Ishikawa (cell line): Measurements from ENCODE around the gene HGD.

Source experiments
- CEBPB ChIP-seq: IDR thresholded peaks from 2 replicates; pipeline ENCODE4 v1.6.1; 2012
- CREB1 ChIP-seq: IDR thresholded peaks from 2 replicates; pipeline ENCODE4 v1.6.1; 2012; ENCODE audit warnings: low read depth
- EGR1 ChIP-seq: IDR thresholded peaks from 2 replicates; pipeline ENCODE4 v1.6.1; 2012
- EP300 ChIP-seq: IDR thresholded peaks from 2 replicates; pipeline ENCODE4 v1.6.1; 2012; ENCODE audit warnings: borderline replicate concordance
- RAD21 ChIP-seq: IDR thresholded peaks from 2 replicates; pipeline ENCODE4 v1.6.1; 2012; ENCODE audit warnings: low read depth
- TAF1 ChIP-seq: IDR thresholded peaks from 2 replicates; pipeline ENCODE4 v1.6.1; 2012; ENCODE audit warnings: low read depth, mild to moderate bottlenecking
- TCF12 ChIP-seq: IDR thresholded peaks from 2 replicates; pipeline ENCODE4 v1.6.1; 2012; ENCODE audit warnings: low read depth
- YY1 ChIP-seq: IDR thresholded peaks from 2 replicates; pipeline ENCODE4 v1.6.1; 2012; ENCODE audit warnings: low read depth
- TF ChIP-seq, protein P1 (sequence below): IDR thresholded peaks from 2 replicates; pipeline ENCODE4 v1.6.1; 2012; ENCODE audit warnings: low read depth, mild to moderate bottlenecking
- TF ChIP-seq, protein P2 (sequence below): IDR thresholded peaks from 2 replicates; pipeline ENCODE4 v1.6.1; 2012
- TF ChIP-seq, protein P3 (sequence below): IDR thresholded peaks from 2 replicates; pipeline ENCODE4 v1.6.1; 2012

DNA sequence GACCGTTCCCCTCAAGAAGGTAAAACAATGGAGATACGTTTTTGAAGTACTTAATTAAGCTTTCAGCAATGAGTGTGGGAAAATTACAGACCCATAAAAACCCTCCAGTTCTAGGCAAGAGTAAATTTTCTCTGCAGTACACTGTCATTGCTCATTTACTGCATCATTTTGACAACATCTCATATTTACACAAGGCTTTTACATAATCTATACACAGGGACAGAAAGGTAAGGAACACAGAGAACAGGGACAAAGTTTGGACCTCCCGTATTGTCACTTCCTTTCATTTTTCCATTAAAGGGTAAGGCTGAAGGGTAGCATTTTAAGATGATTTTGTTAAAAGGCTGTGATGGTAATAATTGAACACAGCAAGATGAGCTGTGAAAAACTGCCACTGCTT, 7.4 kb upstream of the HGD start:
- TF ChIP-seq, protein P1, sequence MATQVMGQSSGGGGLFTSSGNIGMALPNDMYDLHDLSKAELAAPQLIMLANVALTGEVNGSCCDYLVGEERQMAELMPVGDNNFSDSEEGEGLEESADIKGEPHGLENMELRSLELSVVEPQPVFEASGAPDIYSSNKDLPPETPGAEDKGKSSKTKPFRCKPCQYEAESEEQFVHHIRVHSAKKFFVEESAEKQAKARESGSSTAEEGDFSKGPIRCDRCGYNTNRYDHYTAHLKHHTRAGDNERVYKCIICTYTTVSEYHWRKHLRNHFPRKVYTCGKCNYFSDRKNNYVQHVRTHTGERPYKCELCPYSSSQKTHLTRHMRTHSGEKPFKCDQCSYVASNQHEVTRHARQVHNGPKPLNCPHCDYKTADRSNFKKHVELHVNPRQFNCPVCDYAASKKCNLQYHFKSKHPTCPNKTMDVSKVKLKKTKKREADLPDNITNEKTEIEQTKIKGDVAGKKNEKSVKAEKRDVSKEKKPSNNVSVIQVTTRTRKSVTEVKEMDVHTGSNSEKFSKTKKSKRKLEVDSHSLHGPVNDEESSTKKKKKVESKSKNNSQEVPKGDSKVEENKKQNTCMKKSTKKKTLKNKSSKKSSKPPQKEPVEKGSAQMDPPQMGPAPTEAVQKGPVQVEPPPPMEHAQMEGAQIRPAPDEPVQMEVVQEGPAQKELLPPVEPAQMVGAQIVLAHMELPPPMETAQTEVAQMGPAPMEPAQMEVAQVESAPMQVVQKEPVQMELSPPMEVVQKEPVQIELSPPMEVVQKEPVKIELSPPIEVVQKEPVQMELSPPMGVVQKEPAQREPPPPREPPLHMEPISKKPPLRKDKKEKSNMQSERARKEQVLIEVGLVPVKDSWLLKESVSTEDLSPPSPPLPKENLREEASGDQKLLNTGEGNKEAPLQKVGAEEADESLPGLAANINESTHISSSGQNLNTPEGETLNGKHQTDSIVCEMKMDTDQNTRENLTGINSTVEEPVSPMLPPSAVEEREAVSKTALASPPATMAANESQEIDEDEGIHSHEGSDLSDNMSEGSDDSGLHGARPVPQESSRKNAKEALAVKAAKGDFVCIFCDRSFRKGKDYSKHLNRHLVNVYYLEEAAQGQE: no peak
- TF ChIP-seq, protein P2, sequence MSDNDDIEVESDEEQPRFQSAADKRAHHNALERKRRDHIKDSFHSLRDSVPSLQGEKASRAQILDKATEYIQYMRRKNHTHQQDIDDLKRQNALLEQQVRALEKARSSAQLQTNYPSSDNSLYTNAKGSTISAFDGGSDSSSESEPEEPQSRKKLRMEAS: no peak
- TF ChIP-seq YY1 (no peak), TAF1 (no peak), CREB1 (no peak), RAD21 (no peak), EGR1 (no peak), TCF12 (no peak), EP300 (no peak), CEBPB (no peak)
- TF ChIP-seq, protein P3, sequence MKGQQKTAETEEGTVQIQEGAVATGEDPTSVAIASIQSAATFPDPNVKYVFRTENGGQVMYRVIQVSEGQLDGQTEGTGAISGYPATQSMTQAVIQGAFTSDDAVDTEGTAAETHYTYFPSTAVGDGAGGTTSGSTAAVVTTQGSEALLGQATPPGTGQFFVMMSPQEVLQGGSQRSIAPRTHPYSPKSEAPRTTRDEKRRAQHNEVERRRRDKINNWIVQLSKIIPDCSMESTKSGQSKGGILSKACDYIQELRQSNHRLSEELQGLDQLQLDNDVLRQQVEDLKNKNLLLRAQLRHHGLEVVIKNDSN: no peak
